CD4-positive, alpha-beta T cell treated with Interleukin-17A for 4 hours (primary cell): Measurements from ENCODE around the gene UTP11.

Source experiments
- DNase-seq: peaks from one replicate; pipeline ENCODE4 v3.0.0-alpha.2; 2020; ENCODE audit warnings: mixed read lengths

Gene UTP11

DNA sequence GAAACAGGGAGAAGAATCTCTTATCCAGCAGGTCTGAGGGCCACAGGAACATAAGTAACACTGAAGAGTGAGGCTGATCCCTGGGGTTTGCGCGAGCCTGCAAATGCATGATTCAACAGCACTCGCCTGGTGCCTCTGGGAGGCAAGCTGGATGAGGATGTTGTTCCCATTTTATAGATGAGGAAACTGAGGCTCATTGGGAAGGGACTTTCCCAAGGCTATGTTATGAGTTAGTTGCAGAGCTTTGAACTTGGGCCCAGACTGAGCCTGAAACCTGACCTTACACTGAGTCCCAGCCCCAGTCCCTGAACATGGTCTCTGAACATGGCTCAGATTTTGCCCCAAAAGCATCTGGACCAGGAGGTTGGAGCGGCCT, 61.8 kb downstream of the UTP11 start:
- DNase-seq, result no peak
